DND-41 (cell line): ENCODE data around the gene ARL13A.

Experiments used
- EZH2 ChIP-seq: IDR thresholded peaks from 3 replicates; pipeline ENCODE4 v1.6.1; 2012; ENCODE audit warnings: borderline replicate concordance, low read depth, mild to moderate bottlenecking, moderate library complexity, low read length, inconsistent platforms; ENCODE audit not compliant: severe bottlenecking
- TF ChIP-seq, protein P1 (sequence below): IDR thresholded peaks from 2 replicates; pipeline ENCODE4 v1.5.1; 2012; ENCODE audit warnings: borderline replicate concordance, low read length, moderate library complexity, mild to moderate bottlenecking; ENCODE audit not compliant: poor library complexity, severe bottlenecking; ENCODE audit errors: extremely low read depth

DNA sequence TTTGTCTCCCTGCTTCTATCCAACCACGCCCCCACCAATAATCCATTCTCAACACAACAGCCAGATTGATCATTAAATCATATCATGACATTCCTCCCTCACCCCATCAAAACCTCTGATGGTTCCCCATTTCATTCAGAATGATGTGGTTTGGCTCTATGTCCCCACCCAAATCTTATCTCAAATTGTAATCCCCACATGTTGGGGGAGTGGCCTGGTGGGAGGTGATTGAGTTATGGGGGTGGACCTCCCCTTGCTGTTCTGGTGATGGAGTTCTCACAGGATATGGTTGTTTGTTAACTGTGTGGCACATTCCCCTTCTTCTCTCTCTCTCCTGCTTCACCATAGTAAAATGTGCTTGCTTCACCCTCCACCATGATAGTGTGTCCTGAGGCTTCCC is 59.1 kb downstream of the ARL13A start:
- TF ChIP-seq, protein P1, sequence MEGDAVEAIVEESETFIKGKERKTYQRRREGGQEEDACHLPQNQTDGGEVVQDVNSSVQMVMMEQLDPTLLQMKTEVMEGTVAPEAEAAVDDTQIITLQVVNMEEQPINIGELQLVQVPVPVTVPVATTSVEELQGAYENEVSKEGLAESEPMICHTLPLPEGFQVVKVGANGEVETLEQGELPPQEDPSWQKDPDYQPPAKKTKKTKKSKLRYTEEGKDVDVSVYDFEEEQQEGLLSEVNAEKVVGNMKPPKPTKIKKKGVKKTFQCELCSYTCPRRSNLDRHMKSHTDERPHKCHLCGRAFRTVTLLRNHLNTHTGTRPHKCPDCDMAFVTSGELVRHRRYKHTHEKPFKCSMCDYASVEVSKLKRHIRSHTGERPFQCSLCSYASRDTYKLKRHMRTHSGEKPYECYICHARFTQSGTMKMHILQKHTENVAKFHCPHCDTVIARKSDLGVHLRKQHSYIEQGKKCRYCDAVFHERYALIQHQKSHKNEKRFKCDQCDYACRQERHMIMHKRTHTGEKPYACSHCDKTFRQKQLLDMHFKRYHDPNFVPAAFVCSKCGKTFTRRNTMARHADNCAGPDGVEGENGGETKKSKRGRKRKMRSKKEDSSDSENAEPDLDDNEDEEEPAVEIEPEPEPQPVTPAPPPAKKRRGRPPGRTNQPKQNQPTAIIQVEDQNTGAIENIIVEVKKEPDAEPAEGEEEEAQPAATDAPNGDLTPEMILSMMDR = no peak
- TF ChIP-seq EZH2 = no peak
